SK-N-SH treated with all-trans-retinoic acid at 6 μM for 48 hours (cell line): ENCODE results near the gene LTV1.

Source experiments
- ATAC-seq: fragments of 200-7000 bp; cut with Tn5 transposase; 3 replicates; pipeline ENCODE4 v1.9.1; 2020; ENCODE audit warnings: mild to moderate bottlenecking, moderate library complexity
- ARNTL ChIP-seq: fragments of 450-650 bp; formaldehyde crosslinking; IDR thresholded peaks from 2 replicates; pipeline ENCODE4 v1.5.0; 2020; ENCODE audit warnings: low read depth, mild to moderate bottlenecking, moderate library complexity, borderline replicate concordance
- CREB5 ChIP-seq: fragments of 250-450 bp; sonication (Bioruptor Pico); IDR thresholded peaks from 2 replicates; pipeline ENCODE4 v1.5.1; 2020; ENCODE audit warnings: low read depth, mild to moderate bottlenecking, moderate library complexity
- CSDC2 ChIP-seq: fragments of 250-450 bp; sonication (Bioruptor Pico); IDR thresholded peaks from 2 replicates; pipeline ENCODE4 v1.5.0; 2020; ENCODE audit warnings: mild to moderate bottlenecking, moderate library complexity
- CSRNP3 ChIP-seq: fragments of 250-450 bp; sonication (Bioruptor Pico); IDR thresholded peaks from 2 replicates; pipeline ENCODE4 v1.5.1; 2021; ENCODE audit warnings: mild to moderate bottlenecking, moderate library complexity
- ESRRG ChIP-seq: fragments of 250-450 bp; sonication (Bioruptor Pico); IDR thresholded peaks from 2 replicates; pipeline ENCODE4 v1.6.1; 2021; ENCODE audit warnings: mild to moderate bottlenecking
- GLIS3 ChIP-seq: fragments of 250-450 bp; sonication (Bioruptor Pico); IDR thresholded peaks from 2 replicates; pipeline ENCODE4 v1.5.0; 2020; ENCODE audit warnings: mild to moderate bottlenecking, moderate library complexity
- ISL1 ChIP-seq: fragments of 250-450 bp; sonication (Bioruptor Pico); IDR thresholded peaks from 2 replicates; pipeline ENCODE4 v2.1.2; 2022; ENCODE audit warnings: mild to moderate bottlenecking, moderate library complexity
- OSR1 ChIP-seq: fragments of 250-450 bp; sonication (Bioruptor Pico); IDR thresholded peaks from 2 replicates; pipeline ENCODE4 v1.8.0; 2022; ENCODE audit warnings: moderate library complexity, mild to moderate bottlenecking, inconsistent platforms
- PATZ1 ChIP-seq: fragments of 250-450 bp; sonication (Bioruptor Pico); IDR thresholded peaks from 2 replicates; pipeline ENCODE4 v1.8.0; 2020; ENCODE audit warnings: mild to moderate bottlenecking, moderate library complexity, borderline replicate concordance
- POU6F1 ChIP-seq: fragments of 250-450 bp; sonication (Bioruptor Pico); IDR thresholded peaks from 2 replicates; pipeline ENCODE4 v1.8.0; 2021; ENCODE audit warnings: low read depth, mild to moderate bottlenecking, moderate library complexity, borderline replicate concordance
- PPARA ChIP-seq: fragments of 250-450 bp; sonication (Bioruptor Pico); IDR thresholded peaks from 2 replicates; pipeline ENCODE4 v1.5.0; 2020; ENCODE audit warnings: mild to moderate bottlenecking, borderline replicate concordance
- RARB ChIP-seq: fragments of 250-450 bp; sonication (Bioruptor Pico); IDR thresholded peaks from 2 replicates; pipeline ENCODE4 v1.8.0; 2021; ENCODE audit warnings: mild to moderate bottlenecking, moderate library complexity
- SNAI2 ChIP-seq: fragments of 250-450 bp; sonication (Bioruptor Pico); IDR thresholded peaks from 2 replicates; pipeline ENCODE4 v1.5.0; 2020; ENCODE audit warnings: mild to moderate bottlenecking, moderate library complexity
- TCF4 ChIP-seq: fragments of 250-450 bp; sonication (Bioruptor Pico); IDR thresholded peaks from 2 replicates; pipeline ENCODE4 v1.8.0; 2021; ENCODE audit warnings: mild to moderate bottlenecking, moderate library complexity, borderline replicate concordance
- TOX ChIP-seq: fragments of 250-450 bp; sonication (Bioruptor Pico); IDR thresholded peaks from 2 replicates; pipeline ENCODE4 v1.8.0; 2021; ENCODE audit warnings: mild to moderate bottlenecking, moderate library complexity, borderline replicate concordance
- TSHZ2 ChIP-seq: fragments of 250-450 bp; sonication (Bioruptor Pico); IDR thresholded peaks from 2 replicates; pipeline ENCODE4 v1.5.0; 2020; ENCODE audit warnings: mild to moderate bottlenecking, moderate library complexity
- ZC3H10 ChIP-seq: fragments of 250-450 bp; sonication (Bioruptor Pico); IDR thresholded peaks from 2 replicates; pipeline ENCODE4 v1.5.1; 2021; ENCODE audit warnings: mild to moderate bottlenecking, moderate library complexity
- ZFP3 ChIP-seq: fragments of 250-450 bp; sonication (Bioruptor Pico); IDR thresholded peaks from 2 replicates; pipeline ENCODE4 v1.5.0; 2020; ENCODE audit warnings: mild to moderate bottlenecking, moderate library complexity
- ZFP30 ChIP-seq: fragments of 450-650 bp; formaldehyde crosslinking; IDR thresholded peaks from 2 replicates; pipeline ENCODE4 v1.5.0; 2022; ENCODE audit warnings: mild to moderate bottlenecking, moderate library complexity
- ZNF565 ChIP-seq: fragments of 450-650 bp; formaldehyde crosslinking; conservative IDR thresholded peaks from 2 replicates; pipeline ENCODE4 v1.5.0; 2020; ENCODE audit warnings: low read depth, mild to moderate bottlenecking, moderate library complexity
- ZNF70 ChIP-seq: fragments of 450-650 bp; formaldehyde crosslinking; IDR thresholded peaks from 2 replicates; pipeline ENCODE4 v1.5.0; 2020; ENCODE audit warnings: mild to moderate bottlenecking, moderate library complexity
- ZNF8 ChIP-seq: fragments of 450-650 bp; formaldehyde crosslinking; IDR thresholded peaks from 2 replicates; pipeline ENCODE4 v1.5.0; 2020; ENCODE audit warnings: mild to moderate bottlenecking, moderate library complexity

The LTV1 gene

GRCh38 chr6:143863771-143864170 lies 20.6 kb downstream of the LTV1 start:
- TF ChIP-seq ZFP3 (CRISPR knock-in tag) (no peak), SNAI2 (no peak), ZNF70 (CRISPR knock-in tag) (no peak), ZNF8 (CRISPR knock-in tag) (no peak), POU6F1 (no peak), ESRRG (no peak), ARNTL (CRISPR knock-in tag) (no peak), PPARA (CRISPR knock-in tag) (no peak), TSHZ2 (CRISPR knock-in tag) (no peak), TOX (CRISPR knock-in tag) (no peak), CREB5 (CRISPR knock-in tag) (no peak)
- ATAC-seq: no peak

GRCh38 chr6:143864234-143864633 lies 21.1 kb downstream of the LTV1 start, which contains the start of gene ZC2HC1B:
ZC2HC1B (plus strand) TSS chr6:143864474; CDS start chr6:143864540, 66 bp downstream.
- no peak for ATAC-seq
- TF ChIP-seq SNAI2 (no peak), CSRNP3 (no peak), ZC3H10 (CRISPR knock-in tag) (no peak), ESRRG (no peak), GLIS3 (no peak), RARB (CRISPR knock-in tag) (no peak), ZNF70 (CRISPR knock-in tag) (no peak), ARNTL (CRISPR knock-in tag) (no peak), CSDC2 (CRISPR knock-in tag) (no peak), TOX (CRISPR knock-in tag) (no peak), PATZ1 (CRISPR knock-in tag) (no peak), TCF4 (CRISPR knock-in tag) (no peak), ZFP30 (CRISPR knock-in tag) (no peak), TSHZ2 (CRISPR knock-in tag) (no peak), ZNF565 (CRISPR knock-in tag) (no peak), OSR1 (CRISPR knock-in tag) (no peak), CREB5 (CRISPR knock-in tag) (no peak), ISL1 (CRISPR knock-in tag) (no peak)
- TF ChIP-seq, all 23 proteins: peak for 0
